ENCODE data around the gene MAPK14. TPM values are rescaled to one million over a fixed set of nuclear protein-coding genes. Genes with fewer than 3 reads are reported as not detected.
A peak's percentile ranks its signal among the peaks of the same experiment; 100 is the strongest.
"Not testable (repeated sequence)": the region's sequence is repeated elsewhere in the genome, so short reads cannot be mapped to it uniquely, and the experiment has no call there.

Gene MAPK14
- total and polyA plus RNA-seq, 4 donors: 16.9 to 82.7 (median 35.9) TPM

DNA sequence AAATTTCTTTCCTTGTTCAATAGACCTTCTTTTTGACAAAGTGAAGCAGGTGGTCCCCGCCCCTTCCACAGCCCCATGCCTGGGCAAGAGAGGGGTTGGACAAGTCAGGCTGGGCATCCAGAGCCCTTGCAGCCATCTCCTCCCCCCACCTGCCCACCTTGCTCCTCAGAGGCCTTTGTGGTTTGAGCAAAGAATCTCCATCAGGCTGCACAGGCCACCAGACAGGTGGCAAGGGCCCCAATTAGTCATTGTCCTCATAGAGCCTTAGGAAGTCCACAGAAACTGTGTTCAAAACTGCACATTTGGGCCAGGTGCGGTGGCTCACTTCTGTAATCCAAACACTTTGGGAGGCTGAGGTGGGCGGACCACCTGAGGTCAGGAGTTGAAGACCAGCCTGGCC, 101.2 kb downstream of the MAPK14 start:
- TF ChIP-seq NR2F2 (IDR thresholded peaks at IDR 0.05) (no peak), HNF4G (IDR thresholded peaks at IDR 0.05) (no peak), YY1 (IDR thresholded peaks at IDR 0.05) (no peak), RXRA (IDR thresholded peaks at IDR 0.05) (no peak), TAF1 (conservative IDR thresholded peaks at IDR 0.05) (no peak), JUND (IDR thresholded peaks at IDR 0.05) (no peak)
- TF ChIP-seq, protein P1, sequence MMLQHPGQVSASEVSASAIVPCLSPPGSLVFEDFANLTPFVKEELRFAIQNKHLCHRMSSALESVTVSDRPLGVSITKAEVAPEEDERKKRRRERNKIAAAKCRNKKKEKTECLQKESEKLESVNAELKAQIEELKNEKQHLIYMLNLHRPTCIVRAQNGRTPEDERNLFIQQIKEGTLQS (IDR thresholded peaks at IDR 0.05): no peak
- TF ChIP-seq, protein P2, sequence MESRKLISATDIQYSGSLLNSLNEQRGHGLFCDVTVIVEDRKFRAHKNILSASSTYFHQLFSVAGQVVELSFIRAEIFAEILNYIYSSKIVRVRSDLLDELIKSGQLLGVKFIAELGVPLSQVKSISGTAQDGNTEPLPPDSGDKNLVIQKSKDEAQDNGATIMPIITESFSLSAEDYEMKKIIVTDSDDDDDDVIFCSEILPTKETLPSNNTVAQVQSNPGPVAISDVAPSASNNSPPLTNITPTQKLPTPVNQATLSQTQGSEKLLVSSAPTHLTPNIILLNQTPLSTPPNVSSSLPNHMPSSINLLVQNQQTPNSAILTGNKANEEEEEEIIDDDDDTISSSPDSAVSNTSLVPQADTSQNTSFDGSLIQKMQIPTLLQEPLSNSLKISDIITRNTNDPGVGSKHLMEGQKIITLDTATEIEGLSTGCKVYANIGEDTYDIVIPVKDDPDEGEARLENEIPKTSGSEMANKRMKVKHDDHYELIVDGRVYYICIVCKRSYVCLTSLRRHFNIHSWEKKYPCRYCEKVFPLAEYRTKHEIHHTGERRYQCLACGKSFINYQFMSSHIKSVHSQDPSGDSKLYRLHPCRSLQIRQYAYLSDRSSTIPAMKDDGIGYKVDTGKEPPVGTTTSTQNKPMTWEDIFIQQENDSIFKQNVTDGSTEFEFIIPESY (IDR thresholded peaks at IDR 0.05): no peak
- TF ChIP-seq, protein P3, sequence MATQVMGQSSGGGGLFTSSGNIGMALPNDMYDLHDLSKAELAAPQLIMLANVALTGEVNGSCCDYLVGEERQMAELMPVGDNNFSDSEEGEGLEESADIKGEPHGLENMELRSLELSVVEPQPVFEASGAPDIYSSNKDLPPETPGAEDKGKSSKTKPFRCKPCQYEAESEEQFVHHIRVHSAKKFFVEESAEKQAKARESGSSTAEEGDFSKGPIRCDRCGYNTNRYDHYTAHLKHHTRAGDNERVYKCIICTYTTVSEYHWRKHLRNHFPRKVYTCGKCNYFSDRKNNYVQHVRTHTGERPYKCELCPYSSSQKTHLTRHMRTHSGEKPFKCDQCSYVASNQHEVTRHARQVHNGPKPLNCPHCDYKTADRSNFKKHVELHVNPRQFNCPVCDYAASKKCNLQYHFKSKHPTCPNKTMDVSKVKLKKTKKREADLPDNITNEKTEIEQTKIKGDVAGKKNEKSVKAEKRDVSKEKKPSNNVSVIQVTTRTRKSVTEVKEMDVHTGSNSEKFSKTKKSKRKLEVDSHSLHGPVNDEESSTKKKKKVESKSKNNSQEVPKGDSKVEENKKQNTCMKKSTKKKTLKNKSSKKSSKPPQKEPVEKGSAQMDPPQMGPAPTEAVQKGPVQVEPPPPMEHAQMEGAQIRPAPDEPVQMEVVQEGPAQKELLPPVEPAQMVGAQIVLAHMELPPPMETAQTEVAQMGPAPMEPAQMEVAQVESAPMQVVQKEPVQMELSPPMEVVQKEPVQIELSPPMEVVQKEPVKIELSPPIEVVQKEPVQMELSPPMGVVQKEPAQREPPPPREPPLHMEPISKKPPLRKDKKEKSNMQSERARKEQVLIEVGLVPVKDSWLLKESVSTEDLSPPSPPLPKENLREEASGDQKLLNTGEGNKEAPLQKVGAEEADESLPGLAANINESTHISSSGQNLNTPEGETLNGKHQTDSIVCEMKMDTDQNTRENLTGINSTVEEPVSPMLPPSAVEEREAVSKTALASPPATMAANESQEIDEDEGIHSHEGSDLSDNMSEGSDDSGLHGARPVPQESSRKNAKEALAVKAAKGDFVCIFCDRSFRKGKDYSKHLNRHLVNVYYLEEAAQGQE (IDR thresholded peaks at IDR 0.05): no peak

DNA sequence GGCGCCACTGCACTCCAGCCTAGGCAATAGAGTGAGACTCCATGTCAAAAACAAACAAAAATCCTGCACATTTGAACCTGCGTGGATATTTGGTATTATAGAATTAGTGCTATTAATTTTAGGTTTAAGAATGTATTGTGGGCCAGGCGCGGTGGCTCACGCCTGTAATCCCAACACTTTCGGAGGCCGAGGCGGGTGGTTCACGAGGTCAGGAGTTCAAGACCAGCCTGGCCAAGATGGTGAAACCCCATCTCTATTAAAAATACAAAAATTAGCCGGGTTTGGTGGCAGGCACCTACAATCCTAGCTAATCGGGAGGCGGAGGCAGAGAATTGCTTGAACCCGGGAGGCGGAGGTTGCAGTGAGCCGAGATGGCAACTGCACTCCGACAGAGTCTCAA, 101.7 kb downstream of the MAPK14 start:
- DNase-seq (ENCODE audit: low spot score); H3K27me3 ChIP-seq (ENCODE audit: control insufficient read depth in 4 of 4, insufficient read depth in 4 of 4, low read length in 3 of 4); H3K9me3 ChIP-seq (ENCODE audit: control insufficient read depth in 4 of 4, low read length in 3 of 4); H3K4me3 ChIP-seq (ENCODE audit: low read depth in 1 of 3, low read length in 3 of 3); H3K9ac ChIP-seq (ENCODE audit: low read depth in 1 of 2, low read length in 2 of 2); H3K36me3 ChIP-seq (ENCODE audit: control insufficient read depth in 4 of 4, insufficient read depth in 3 of 4, low read depth in 1 of 4, low read length in 3 of 4); H3K27ac ChIP-seq (ENCODE audit: low read depth in 1 of 2, low read length in 2 of 2): not testable (repeated sequence)
- peaks cover 5 to 16% (median 7%) of the 10 kb centered on the region in 4 donors for H3K4me1 ChIP-seq (ENCODE audit: control insufficient read depth in 4 of 4, insufficient read depth in 4 of 4, low read length in 3 of 4)
- WGBS: 96% methylated on average over 16 of the region's 16 CpGs

More for the DNA sequence above, 101.2 kb downstream of the MAPK14 start:
- no peaks in the 10 kb centered on the region for H3K36me3 ChIP-seq (ENCODE audit: control insufficient read depth in 4 of 4, insufficient read depth in 3 of 4, low read depth in 1 of 4, low read length in 3 of 4)
- H3K9ac ChIP-seq (ENCODE audit: low read depth in 1 of 2, low read length in 2 of 2): no peak overlapping the region
- DNase-seq (ENCODE audit: low spot score): no peak
- no peak overlapping the region for H3K27ac ChIP-seq (ENCODE audit: low read depth in 1 of 2, low read length in 2 of 2)
- H3K27me3 ChIP-seq (ENCODE audit: control insufficient read depth in 4 of 4, insufficient read depth in 4 of 4, low read length in 3 of 4): no peaks in the 10 kb centered on the region
- WGBS: 96% methylated on average over 3 of the region's 3 CpGs
- peaks cover 5 to 17% (median 7%) of the 10 kb centered on the region in 4 donors for H3K4me1 ChIP-seq (ENCODE audit: control insufficient read depth in 4 of 4, insufficient read depth in 4 of 4, low read length in 3 of 4)
- H3K9me3 ChIP-seq (ENCODE audit: control insufficient read depth in 4 of 4, low read length in 3 of 4): no peaks in the 10 kb centered on the region
- H3K4me3 ChIP-seq (ENCODE audit: low read depth in 1 of 3, low read length in 3 of 3): no peak overlapping the region

DNA sequence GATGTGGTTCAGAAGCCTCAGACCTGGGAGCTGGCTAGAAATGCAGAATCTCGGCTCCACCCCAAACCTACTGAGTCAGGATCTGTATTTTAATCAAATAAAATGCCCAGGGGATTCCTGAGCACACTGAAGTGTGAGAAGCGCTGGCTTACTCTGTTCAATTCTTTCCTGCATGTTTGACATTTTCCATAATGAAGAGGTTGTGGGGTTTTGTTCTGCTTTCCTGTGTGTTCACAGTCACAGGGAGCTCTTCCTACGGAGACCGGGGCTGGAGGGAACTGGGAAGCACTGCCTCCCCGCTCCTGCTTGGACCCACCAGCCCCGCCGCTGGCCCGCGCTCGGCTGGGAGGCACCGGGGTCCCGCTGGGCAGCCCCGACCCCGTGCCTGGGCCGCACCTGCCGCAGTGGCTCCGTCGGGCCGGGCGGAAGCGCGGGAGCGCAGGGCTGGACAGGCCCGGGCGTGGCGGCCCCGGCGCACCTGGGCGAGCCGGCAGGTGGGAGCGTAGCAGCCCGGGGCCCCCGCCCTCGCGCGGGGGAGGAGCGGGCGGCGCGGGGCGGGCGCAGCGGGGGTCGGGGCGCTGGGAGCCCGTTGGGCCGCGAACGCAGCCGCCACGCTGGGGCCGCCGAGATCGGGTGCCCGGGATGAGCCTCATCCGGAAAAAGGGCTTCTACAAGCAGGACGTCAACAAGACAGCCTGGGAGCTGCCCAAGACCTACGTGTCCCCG, 102.5 kb downstream of the MAPK14 start, which contains the start of gene MAPK13:
Gene MAPK13, plus strand, starts transcription at position 573 of the 726 bp plus-strand sequence. Its CDS starts 70 bp downstream, at position 643.
- Histone ChIP-seq H3K9ac (ENCODE audit: low read depth in 1 of 2, low read length in 2 of 2) (no peak within 1 kb of the TSS), H3K4me1 (ENCODE audit: control insufficient read depth in 4 of 4, insufficient read depth in 4 of 4, low read length in 3 of 4) (peaks cover 5 to 16% (median 7%) of the 10 kb centered on the region in 4 donors), H3K4me3 (ENCODE audit: low read depth in 1 of 3, low read length in 3 of 3) (peak within 1 kb of the TSS in 2 of 3 donors; percentile 9 to 62), H3K36me3 (ENCODE audit: control insufficient read depth in 4 of 4, insufficient read depth in 3 of 4, low read depth in 1 of 4, low read length in 3 of 4) (no peaks in the 10 kb centered on the region), H3K27ac (ENCODE audit: low read depth in 1 of 2, low read length in 2 of 2) (peak within 1 kb of the TSS; percentile 56 to 67), H3K27me3 (ENCODE audit: control insufficient read depth in 4 of 4, insufficient read depth in 4 of 4, low read length in 3 of 4) (no peaks in the 10 kb centered on the region), H3K9me3 (ENCODE audit: control insufficient read depth in 4 of 4, low read length in 3 of 4) (no peaks in the 10 kb centered on the region)
- no peak for DNase-seq (ENCODE audit: low spot score)
- WGBS: 4% methylated on average over 59 of the region's 59 CpGs
- TF ChIP-seq SP1 (IDR thresholded peaks at IDR 0.05): no peak
- TF ChIP-seq GABPA (IDR thresholded peaks at IDR 0.05 in 1 of 2, conservative IDR thresholded peaks at IDR 0.05 in 1 of 2): no peak
- TF ChIP-seq, protein P3 (IDR thresholded peaks at IDR 0.05): no peak
- TF ChIP-seq, protein P4, sequence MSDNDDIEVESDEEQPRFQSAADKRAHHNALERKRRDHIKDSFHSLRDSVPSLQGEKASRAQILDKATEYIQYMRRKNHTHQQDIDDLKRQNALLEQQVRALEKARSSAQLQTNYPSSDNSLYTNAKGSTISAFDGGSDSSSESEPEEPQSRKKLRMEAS (IDR thresholded peaks at IDR 0.05): no peak
- TF ChIP-seq RXRA (IDR thresholded peaks at IDR 0.05): no peak
- no peak for TF ChIP-seq YY1 (IDR thresholded peaks at IDR 0.05)
- TF ChIP-seq, protein P1 (IDR thresholded peaks at IDR 0.05): no peak
- TF ChIP-seq, protein P5, sequence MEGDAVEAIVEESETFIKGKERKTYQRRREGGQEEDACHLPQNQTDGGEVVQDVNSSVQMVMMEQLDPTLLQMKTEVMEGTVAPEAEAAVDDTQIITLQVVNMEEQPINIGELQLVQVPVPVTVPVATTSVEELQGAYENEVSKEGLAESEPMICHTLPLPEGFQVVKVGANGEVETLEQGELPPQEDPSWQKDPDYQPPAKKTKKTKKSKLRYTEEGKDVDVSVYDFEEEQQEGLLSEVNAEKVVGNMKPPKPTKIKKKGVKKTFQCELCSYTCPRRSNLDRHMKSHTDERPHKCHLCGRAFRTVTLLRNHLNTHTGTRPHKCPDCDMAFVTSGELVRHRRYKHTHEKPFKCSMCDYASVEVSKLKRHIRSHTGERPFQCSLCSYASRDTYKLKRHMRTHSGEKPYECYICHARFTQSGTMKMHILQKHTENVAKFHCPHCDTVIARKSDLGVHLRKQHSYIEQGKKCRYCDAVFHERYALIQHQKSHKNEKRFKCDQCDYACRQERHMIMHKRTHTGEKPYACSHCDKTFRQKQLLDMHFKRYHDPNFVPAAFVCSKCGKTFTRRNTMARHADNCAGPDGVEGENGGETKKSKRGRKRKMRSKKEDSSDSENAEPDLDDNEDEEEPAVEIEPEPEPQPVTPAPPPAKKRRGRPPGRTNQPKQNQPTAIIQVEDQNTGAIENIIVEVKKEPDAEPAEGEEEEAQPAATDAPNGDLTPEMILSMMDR (IDR thresholded peaks at IDR 0.05; ENCODE audit: low read depth, low read length, missing input control): no peak
- no peak for TF ChIP-seq HNF4A (conservative IDR thresholded peaks at IDR 0.05)
